ENCODE data around the gene KPRP. TPM values are rescaled to one million over a fixed set of nuclear protein-coding genes. Genes with fewer than 3 reads are reported as not detected.

The KPRP gene, protein sequence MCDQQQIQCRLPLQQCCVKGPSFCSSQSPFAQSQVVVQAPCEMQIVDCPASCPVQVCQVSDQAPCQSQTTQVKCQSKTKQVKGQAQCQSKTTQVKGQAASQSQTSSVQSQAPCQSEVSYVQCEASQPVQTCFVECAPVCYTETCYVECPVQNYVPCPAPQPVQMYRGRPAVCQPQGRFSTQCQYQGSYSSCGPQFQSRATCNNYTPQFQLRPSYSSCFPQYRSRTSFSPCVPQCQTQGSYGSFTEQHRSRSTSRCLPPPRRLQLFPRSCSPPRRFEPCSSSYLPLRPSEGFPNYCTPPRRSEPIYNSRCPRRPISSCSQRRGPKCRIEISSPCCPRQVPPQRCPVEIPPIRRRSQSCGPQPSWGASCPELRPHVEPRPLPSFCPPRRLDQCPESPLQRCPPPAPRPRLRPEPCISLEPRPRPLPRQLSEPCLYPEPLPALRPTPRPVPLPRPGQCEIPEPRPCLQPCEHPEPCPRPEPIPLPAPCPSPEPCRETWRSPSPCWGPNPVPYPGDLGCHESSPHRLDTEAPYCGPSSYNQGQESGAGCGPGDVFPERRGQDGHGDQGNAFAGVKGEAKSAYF
- total RNA-seq (2014; rRNA removed; shearing (Covaris generic)) (not detected in 2 replicates), total RNA-seq (2022) (not detected in 2 replicates), Bru-seq, nascent RNA (not detected), BruChase-seq, experiment 1, labeled RNA remaining after a 6-hour chase (not detected), BruChase-seq, experiment 2, labeled RNA remaining after a 2-hour chase (not detected)
- long read RNA-seq = 0 reads

- TF ChIP-seq, protein P1, sequence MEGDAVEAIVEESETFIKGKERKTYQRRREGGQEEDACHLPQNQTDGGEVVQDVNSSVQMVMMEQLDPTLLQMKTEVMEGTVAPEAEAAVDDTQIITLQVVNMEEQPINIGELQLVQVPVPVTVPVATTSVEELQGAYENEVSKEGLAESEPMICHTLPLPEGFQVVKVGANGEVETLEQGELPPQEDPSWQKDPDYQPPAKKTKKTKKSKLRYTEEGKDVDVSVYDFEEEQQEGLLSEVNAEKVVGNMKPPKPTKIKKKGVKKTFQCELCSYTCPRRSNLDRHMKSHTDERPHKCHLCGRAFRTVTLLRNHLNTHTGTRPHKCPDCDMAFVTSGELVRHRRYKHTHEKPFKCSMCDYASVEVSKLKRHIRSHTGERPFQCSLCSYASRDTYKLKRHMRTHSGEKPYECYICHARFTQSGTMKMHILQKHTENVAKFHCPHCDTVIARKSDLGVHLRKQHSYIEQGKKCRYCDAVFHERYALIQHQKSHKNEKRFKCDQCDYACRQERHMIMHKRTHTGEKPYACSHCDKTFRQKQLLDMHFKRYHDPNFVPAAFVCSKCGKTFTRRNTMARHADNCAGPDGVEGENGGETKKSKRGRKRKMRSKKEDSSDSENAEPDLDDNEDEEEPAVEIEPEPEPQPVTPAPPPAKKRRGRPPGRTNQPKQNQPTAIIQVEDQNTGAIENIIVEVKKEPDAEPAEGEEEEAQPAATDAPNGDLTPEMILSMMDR (conservative IDR thresholded peaks at IDR 0.05; ENCODE audit: low read length) = no peak
- no peak for TF ChIP-seq EZH2phosphoT487 (IDR thresholded peaks at IDR 0.05; ENCODE audit: borderline replicate concordance, low read depth, low read length)
- Histone ChIP-seq H3K9me3 (ENCODE audit: low read length) (no peaks in the 10 kb centered on the region), H4K20me1 (ENCODE audit: insufficient read depth, low read length) (no peaks in the 10 kb centered on the region), H3K9me2 (ENCODE audit: insufficient read depth, low read length) (no peaks in the 10 kb centered on the region), H2AFZ (ENCODE audit: low read length) (no peak within 1 kb of the TSS), H3K4me1 (ENCODE audit: insufficient read depth, low read length, poor library complexity, severe bottlenecking) (no peaks in the 10 kb centered on the region), H3K4me2 (ENCODE audit: low read length) (no peak within 1 kb of the TSS), H3K27ac (ENCODE audit: low read depth, low read length, poor library complexity, severe bottlenecking) (no peak within 1 kb of the TSS), H3K4me3 (ENCODE audit: low read depth, low read length, poor library complexity, severe bottlenecking) (no peak within 1 kb of the TSS), H3K36me3 (ENCODE audit: insufficient read depth, low read length) (no peaks in the 10 kb centered on the region), H3K79me2 (ENCODE audit: insufficient read depth, low read depth, low read length) (no peaks in the 10 kb centered on the region)
- ChIA-PET CTCF (ENCODE audit: unreplicated experiment) (no interaction called here), POLR2A (interaction anchor here (0.6 kb wide), 1 partner anchor 1539 kb away, joined by 3 read pairs; no protein-coding TSS in a partner anchor)
- DNase-seq (ENCODE audit: low spot score) = no peak
- intact Hi-C loops (cut with micrococcal nuclease; ENCODE audit: unreplicated experiment) = no loop called here
- BruUV-seq (replicated peaks) = no TSS peak
Measured at GRCh38 chr1:152757747-152758146, at the start of gene KPRP. KPRP (plus strand) TSS chr1:152758025; CDS start chr1:152759589, 1,564 bp downstream.

DNA sequence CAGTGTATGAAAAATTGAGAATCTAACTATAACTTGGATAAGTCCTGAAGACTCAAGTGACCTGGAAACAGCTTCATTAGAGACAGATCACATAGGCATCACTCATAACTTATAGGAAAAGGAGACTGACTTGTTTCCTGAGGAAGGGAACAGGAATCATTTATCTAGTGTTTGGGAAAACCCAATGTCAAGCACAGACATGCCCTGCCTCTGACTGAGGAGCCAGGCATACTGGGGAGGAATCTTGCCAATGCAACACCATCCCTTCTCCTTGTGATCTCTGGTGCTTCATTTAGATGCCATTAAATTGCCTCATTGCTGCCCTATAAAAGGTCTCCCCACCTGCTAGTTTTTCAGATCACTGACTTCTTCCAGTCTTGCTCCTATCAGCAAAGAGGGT, 39.6 kb upstream of the KPRP start:
- intact Hi-C loops (cut with micrococcal nuclease; ENCODE audit: unreplicated experiment) = no loop called here
- Histone ChIP-seq H4K20me1 (ENCODE audit: insufficient read depth, low read length) (no peaks in the 10 kb centered on the region), H3K4me3 (ENCODE audit: low read depth, low read length, poor library complexity, severe bottlenecking) (no peak overlapping the region), H3K36me3 (ENCODE audit: insufficient read depth, low read length) (no peaks in the 10 kb centered on the region), H3K9me3 (ENCODE audit: low read length) (no peaks in the 10 kb centered on the region), H3K79me2 (ENCODE audit: insufficient read depth, low read depth, low read length) (no peaks in the 10 kb centered on the region), H3K27ac (ENCODE audit: low read depth, low read length, poor library complexity, severe bottlenecking) (no peak overlapping the region), H3K4me2 (ENCODE audit: low read length) (no peak overlapping the region), H3K9me2 (ENCODE audit: insufficient read depth, low read length) (no peaks in the 10 kb centered on the region), H3K4me1 (ENCODE audit: insufficient read depth, low read length, poor library complexity, severe bottlenecking) (no peaks in the 10 kb centered on the region), H2AFZ (ENCODE audit: low read length) (no peak overlapping the region)
- BruUV-seq (replicated peaks) = no TSS peak
- POLR2A ChIA-PET = no interaction called here
- no peak for TF ChIP-seq EZH2phosphoT487 (IDR thresholded peaks at IDR 0.05; ENCODE audit: borderline replicate concordance, low read depth, low read length)
- TF ChIP-seq, protein P1 (conservative IDR thresholded peaks at IDR 0.05; ENCODE audit: low read length) = no peak
- CTCF ChIA-PET (ENCODE audit: unreplicated experiment) = no interaction called here
- DNase-seq (ENCODE audit: low spot score) = no peak

All from OCI-LY7 (cell line).